ENCODE data around the gene CXCR6. TPM values are rescaled to one million over a fixed set of nuclear protein-coding genes. Genes with fewer than 3 reads are reported as not detected.

Gene CXCR6
- total RNA-seq, 1 donor from 2014 or later: 4.3 TPM

DNA sequence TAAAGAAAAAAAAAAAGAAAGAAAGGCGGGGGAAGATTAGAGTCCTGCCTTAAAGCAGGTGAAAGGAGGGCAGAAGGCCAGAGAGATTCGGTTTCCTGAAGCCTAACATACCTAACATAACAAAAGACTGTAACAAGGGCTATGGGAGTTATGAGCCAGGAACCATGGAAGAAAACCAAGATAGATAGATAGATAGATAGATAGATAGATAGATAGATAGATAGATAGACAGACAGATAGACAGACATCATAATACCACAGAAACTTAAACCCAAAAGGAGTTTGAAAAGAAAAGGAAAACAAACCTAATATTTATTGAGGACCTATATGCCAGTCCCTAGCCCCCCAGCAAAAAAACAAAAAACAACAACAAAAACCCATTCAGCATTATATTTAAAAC, 54.7 kb downstream of the CXCR6 start:
- Histone ChIP-seq H3K9me3 (no peaks in the 10 kb centered on the region), H3K4me1 (peaks cover 27% of the 10 kb centered on the region), H3K4me3 (no peak overlapping the region), H3K27me3 (ENCODE audit: low read depth) (no peaks in the 10 kb centered on the region), H3K36me3 (no peaks in the 10 kb centered on the region), H3K27ac (no peak overlapping the region)
- DNase-seq (no peak), ATAC-seq (no peak)
- TF ChIP-seq, protein P1, sequence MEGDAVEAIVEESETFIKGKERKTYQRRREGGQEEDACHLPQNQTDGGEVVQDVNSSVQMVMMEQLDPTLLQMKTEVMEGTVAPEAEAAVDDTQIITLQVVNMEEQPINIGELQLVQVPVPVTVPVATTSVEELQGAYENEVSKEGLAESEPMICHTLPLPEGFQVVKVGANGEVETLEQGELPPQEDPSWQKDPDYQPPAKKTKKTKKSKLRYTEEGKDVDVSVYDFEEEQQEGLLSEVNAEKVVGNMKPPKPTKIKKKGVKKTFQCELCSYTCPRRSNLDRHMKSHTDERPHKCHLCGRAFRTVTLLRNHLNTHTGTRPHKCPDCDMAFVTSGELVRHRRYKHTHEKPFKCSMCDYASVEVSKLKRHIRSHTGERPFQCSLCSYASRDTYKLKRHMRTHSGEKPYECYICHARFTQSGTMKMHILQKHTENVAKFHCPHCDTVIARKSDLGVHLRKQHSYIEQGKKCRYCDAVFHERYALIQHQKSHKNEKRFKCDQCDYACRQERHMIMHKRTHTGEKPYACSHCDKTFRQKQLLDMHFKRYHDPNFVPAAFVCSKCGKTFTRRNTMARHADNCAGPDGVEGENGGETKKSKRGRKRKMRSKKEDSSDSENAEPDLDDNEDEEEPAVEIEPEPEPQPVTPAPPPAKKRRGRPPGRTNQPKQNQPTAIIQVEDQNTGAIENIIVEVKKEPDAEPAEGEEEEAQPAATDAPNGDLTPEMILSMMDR (IDR thresholded peaks at IDR 0.05): no peak
- intact Hi-C loops (cut with DNase I): no loop called here

Other genes starting within 250 kb of the CXCR6 start
- 4.2 TPM for gene SLC6A20, start 146.9 kb upstream of the CXCR6 start, total RNA-seq
- gene LZTFL1, start 101.3 kb upstream of the CXCR6 start, total RNA-seq: 26.8 TPM
- not detected for gene CCR9, start 56.9 kb upstream of the CXCR6 start, total RNA-seq
- gene FYCO1, start 52.4 kb downstream of the CXCR6 start, total RNA-seq: 40.9 TPM
- gene XCR1, start 84.0 kb downstream of the CXCR6 start, total RNA-seq: 0.32 TPM

Data from lower lobe of right lung (tissue), 2 donors.